HEK293 (cell line): ENCODE data around the gene MBD3L2.

Experiments
- CTCF ChIP-seq: fragments of 450-650 bp; formaldehyde crosslinking; IDR thresholded peaks from 2 replicates; pipeline ENCODE4 v1.5.1; 2016; ENCODE audit warnings: missing biosample characterization, missing genetic modification characterization
- MZF1 ChIP-seq: fragments of 450-650 bp; formaldehyde crosslinking; IDR thresholded peaks from 2 replicates; pipeline ENCODE4 v1.5.1; 2017; ENCODE audit warnings: missing biosample characterization, missing genetic modification characterization, borderline replicate concordance
- PRDM4 ChIP-seq: fragments of 450-650 bp; formaldehyde crosslinking; IDR thresholded peaks from 2 replicates; pipeline ENCODE4 v1.5.1; 2017; ENCODE audit warnings: missing biosample characterization, missing genetic modification characterization
- ZBTB17 ChIP-seq: fragments of 450-650 bp; formaldehyde crosslinking; IDR thresholded peaks from 2 replicates; pipeline ENCODE4 v1.5.1; 2016; ENCODE audit warnings: missing biosample characterization, missing genetic modification characterization
- ZNF585B ChIP-seq: fragments of 450-650 bp; formaldehyde crosslinking; IDR thresholded peaks from 2 replicates; pipeline ENCODE4 v1.5.1; 2016; ENCODE audit warnings: missing biosample characterization, missing genetic modification characterization
- ZNF639 ChIP-seq: fragments of 450-650 bp; formaldehyde crosslinking; IDR thresholded peaks from 2 replicates; pipeline ENCODE4 v1.5.1; 2016; ENCODE audit warnings: missing biosample characterization, missing genetic modification characterization
- ZNF76 ChIP-seq: fragments of 450-650 bp; formaldehyde crosslinking; IDR thresholded peaks from 2 replicates; pipeline ENCODE4; 2016; ENCODE audit warnings: low read depth, missing biosample characterization, missing genetic modification characterization, borderline replicate concordance

- no peak for TF ChIP-seq CTCF
- TF ChIP-seq ZNF76, result no peak
- TF ChIP-seq ZBTB17, result no peak
- no peak for TF ChIP-seq MZF1
- no peak for TF ChIP-seq ZNF585B (tag by site-specific recombination)
- TF ChIP-seq ZNF639 (tag by site-specific recombination), result no peak
- no peak for TF ChIP-seq PRDM4 (tag by site-specific recombination)
These were observed 44.7 kb upstream of the MBD3L2 start for GRCh38 chr19:7004313-7004931.
